ENCODE measurements around the gene ELOVL2. TPM values are rescaled to one million over a fixed set of nuclear protein-coding genes. Genes with fewer than 3 reads are reported as not detected.

The ELOVL2 gene
- total and polyA plus RNA-seq, 4 donors: 0.16 to 2.8 (median 0.24) TPM

DNA sequence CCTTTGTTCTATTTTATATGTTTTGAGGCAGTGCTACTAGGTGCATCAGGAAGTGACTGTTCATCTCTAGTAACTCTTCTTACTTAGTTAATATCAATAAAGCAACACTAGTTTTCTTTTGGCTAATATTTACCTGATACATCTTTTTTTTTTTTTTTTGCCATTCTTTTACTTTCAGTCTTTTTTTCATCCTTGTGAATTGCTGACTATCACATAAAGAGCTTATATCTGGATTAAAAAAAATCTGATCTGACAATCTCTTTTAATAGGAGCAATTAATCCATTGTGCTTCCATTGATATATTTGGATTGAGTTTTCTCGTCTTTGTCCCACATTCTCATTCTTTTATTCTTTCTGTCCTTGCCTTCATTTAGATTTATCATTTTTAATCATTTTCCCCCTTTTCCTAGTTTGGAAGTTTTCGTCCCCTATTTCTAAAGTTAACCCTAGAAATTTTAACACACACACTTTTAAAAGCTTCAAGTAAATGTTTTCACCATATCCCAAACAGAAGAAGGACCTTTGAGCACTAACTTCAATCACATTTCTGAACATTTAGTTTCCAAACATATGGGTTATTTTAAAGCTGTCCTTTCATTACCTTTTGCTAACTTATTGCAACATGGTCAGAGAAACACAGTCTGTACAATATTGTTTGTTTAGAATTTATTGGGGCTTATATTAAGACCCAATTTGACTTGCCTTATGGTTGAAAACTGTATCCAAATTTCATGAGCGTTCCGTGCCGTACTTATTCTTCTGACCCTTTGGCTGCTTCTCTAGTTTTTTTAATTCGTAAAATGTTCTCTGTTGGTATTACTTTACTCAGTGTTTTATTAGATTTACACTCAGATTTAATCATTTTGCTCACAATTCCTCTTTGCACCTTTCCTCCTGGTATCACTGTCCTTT is 94.3 kb downstream of the ELOVL2 start:
- WGBS, 2 donors: 94% methylated on average over 6 of the region's 6 CpGs
- H3K9ac ChIP-seq (ENCODE audit: insufficient read depth in 1 of 2, low read length in 2 of 2): no peak overlapping the region
- no peak overlapping the region for H3K4me3 ChIP-seq
- H3K4me1 ChIP-seq (ENCODE audit: control insufficient read depth in 5 of 5, insufficient read depth in 5 of 5, low read length in 5 of 5): peaks cover 0 to 4% (median 0%) of the 10 kb centered on the region in 5 donors
- ATAC-seq (ENCODE audit: insufficient read depth, low FRiP score) (no peak), DNase-seq (no peak)
- H3K27me3 ChIP-seq (ENCODE audit: control insufficient read depth in 3 of 3, insufficient read depth in 3 of 3, low read length in 2 of 3): no peaks in the 10 kb centered on the region
- H3K36me3 ChIP-seq (ENCODE audit: control insufficient read depth in 4 of 4, insufficient read depth in 4 of 4, low read length in 4 of 4): no peaks in the 10 kb centered on the region
- TF ChIP-seq, protein P1, sequence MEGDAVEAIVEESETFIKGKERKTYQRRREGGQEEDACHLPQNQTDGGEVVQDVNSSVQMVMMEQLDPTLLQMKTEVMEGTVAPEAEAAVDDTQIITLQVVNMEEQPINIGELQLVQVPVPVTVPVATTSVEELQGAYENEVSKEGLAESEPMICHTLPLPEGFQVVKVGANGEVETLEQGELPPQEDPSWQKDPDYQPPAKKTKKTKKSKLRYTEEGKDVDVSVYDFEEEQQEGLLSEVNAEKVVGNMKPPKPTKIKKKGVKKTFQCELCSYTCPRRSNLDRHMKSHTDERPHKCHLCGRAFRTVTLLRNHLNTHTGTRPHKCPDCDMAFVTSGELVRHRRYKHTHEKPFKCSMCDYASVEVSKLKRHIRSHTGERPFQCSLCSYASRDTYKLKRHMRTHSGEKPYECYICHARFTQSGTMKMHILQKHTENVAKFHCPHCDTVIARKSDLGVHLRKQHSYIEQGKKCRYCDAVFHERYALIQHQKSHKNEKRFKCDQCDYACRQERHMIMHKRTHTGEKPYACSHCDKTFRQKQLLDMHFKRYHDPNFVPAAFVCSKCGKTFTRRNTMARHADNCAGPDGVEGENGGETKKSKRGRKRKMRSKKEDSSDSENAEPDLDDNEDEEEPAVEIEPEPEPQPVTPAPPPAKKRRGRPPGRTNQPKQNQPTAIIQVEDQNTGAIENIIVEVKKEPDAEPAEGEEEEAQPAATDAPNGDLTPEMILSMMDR (IDR thresholded peaks at IDR 0.05; ENCODE audit: control extremely low read depth, extremely low read depth): no peak
- peaks cover 0 to 2% (median 0%) of the 10 kb centered on the region in 4 donors for H3K9me3 ChIP-seq (ENCODE audit: control insufficient read depth in 4 of 4, insufficient read depth in 3 of 4, low read length in 3 of 4)
- H3K27ac ChIP-seq (ENCODE audit: low read depth in 1 of 2, low read length in 1 of 2): no peak overlapping the region

DNA sequence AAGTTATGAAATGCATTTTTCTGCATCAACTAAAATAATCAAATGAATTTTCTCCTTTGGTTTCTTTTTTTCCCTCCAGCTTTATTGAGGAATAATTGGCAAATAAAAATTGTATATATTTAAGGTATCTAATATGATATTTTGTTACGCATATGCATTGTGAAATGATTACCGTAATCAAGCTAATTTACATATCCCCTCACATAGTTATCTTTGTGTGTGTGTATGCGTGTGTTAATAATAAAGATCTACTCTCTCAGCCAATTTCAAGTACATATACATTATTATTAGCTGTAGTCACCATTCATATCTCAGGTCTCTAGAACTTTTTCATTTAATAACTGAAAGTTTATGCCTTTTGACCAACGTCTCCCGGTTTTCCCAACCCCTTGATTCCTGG is 96.1 kb downstream of the ELOVL2 start:
- no peaks in the 10 kb centered on the region for H3K36me3 ChIP-seq (ENCODE audit: control insufficient read depth in 4 of 4, insufficient read depth in 4 of 4, low read length in 4 of 4)
- peaks cover 0 to 2% (median 0%) of the 10 kb centered on the region in 4 donors for H3K9me3 ChIP-seq (ENCODE audit: control insufficient read depth in 4 of 4, insufficient read depth in 3 of 4, low read length in 3 of 4)
- no peaks in the 10 kb centered on the region for H3K27me3 ChIP-seq (ENCODE audit: control insufficient read depth in 3 of 3, insufficient read depth in 3 of 3, low read length in 2 of 3)
- TF ChIP-seq, protein P1 (IDR thresholded peaks at IDR 0.05; ENCODE audit: control extremely low read depth, extremely low read depth): no peak
- ATAC-seq (ENCODE audit: insufficient read depth, low FRiP score) (no peak), DNase-seq (no peak)
- H3K4me3 ChIP-seq: no peak overlapping the region
- 83 to 98% methylated on average over 5 of the region's 5 CpGs for WGBS, 2 donors
- no peak overlapping the region for H3K27ac ChIP-seq (ENCODE audit: low read depth in 1 of 2, low read length in 1 of 2)
- no peak overlapping the region for H3K9ac ChIP-seq (ENCODE audit: insufficient read depth in 1 of 2, low read length in 2 of 2)
- H3K4me1 ChIP-seq (ENCODE audit: control insufficient read depth in 5 of 5, insufficient read depth in 5 of 5, low read length in 5 of 5): peaks cover 0 to 4% (median 0%) of the 10 kb centered on the region in 5 donors

DNA sequence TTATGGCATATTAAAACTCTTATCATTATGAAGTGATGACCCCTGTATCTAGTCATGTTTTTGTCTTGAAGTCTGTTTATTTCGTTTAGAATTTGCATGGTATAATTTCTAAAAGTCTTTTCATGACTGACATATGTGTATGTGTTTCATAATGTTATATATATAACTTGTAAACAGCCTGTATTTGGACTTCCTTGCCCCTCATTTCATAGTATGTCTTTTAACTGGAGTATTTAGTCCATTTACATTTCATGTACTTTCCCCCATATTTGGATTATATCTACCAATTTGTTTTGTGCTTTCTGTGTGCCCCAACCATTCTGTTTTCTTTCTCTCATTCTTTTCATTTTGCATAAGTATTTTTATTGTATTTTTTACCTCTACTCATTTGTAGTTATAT is 98.3 kb downstream of the ELOVL2 start:
- 92% methylated on average over 1 of the region's 1 CpG for WGBS, 2 donors
- no peaks in the 10 kb centered on the region for H3K4me1 ChIP-seq (ENCODE audit: control insufficient read depth in 5 of 5, insufficient read depth in 5 of 5, low read length in 5 of 5)
- no peak overlapping the region for H3K4me3 ChIP-seq
- H3K27ac ChIP-seq (ENCODE audit: low read depth in 1 of 2, low read length in 1 of 2): no peak overlapping the region
- H3K27me3 ChIP-seq (ENCODE audit: control insufficient read depth in 3 of 3, insufficient read depth in 3 of 3, low read length in 2 of 3): no peaks in the 10 kb centered on the region
- peaks cover 0 to 2% (median 0%) of the 10 kb centered on the region in 4 donors for H3K9me3 ChIP-seq (ENCODE audit: control insufficient read depth in 4 of 4, insufficient read depth in 3 of 4, low read length in 3 of 4)
- ATAC-seq (ENCODE audit: insufficient read depth, low FRiP score): no peak
- H3K9ac ChIP-seq (ENCODE audit: insufficient read depth in 1 of 2, low read length in 2 of 2): no peak overlapping the region
- DNase-seq: no peak
- no peaks in the 10 kb centered on the region for H3K36me3 ChIP-seq (ENCODE audit: control insufficient read depth in 4 of 4, insufficient read depth in 4 of 4, low read length in 4 of 4)
- TF ChIP-seq, protein P1 (IDR thresholded peaks at IDR 0.05; ENCODE audit: control extremely low read depth, extremely low read depth): no peak
